KMS-11 (cell line): ENCODE data around the gene CA12.

ENCODE experiments used
- H2AFZ ChIP-seq: fragments of 200-600 bp; sonication (generic); 2 replicates; pipeline ENCODE4 v1.6.1; 2016; ENCODE audit warnings: antibody characterized with exemption, mixed run types, low read depth
- H3K27ac ChIP-seq: fragments of 200-600 bp; sonication (generic); 2 replicates; pipeline ENCODE4 v1.6.1; 2016; ENCODE audit warnings: mild to moderate bottlenecking, mixed run types
- H3K27me3 ChIP-seq: fragments of 200-600 bp; sonication (generic); 2 replicates; pipeline ENCODE4 v1.6.1; 2017; ENCODE audit warnings: mild to moderate bottlenecking, low read depth, mixed run types, moderate library complexity; ENCODE audit not compliant: insufficient read depth
- H3K36me3 ChIP-seq: fragments of 200-600 bp; sonication (generic); 2 replicates; pipeline ENCODE4 v1.6.1; 2017; ENCODE audit warnings: mild to moderate bottlenecking, mixed run types; ENCODE audit not compliant: insufficient read depth
- H3K4me1 ChIP-seq: fragments of 200-600 bp; sonication (generic); 2 replicates; pipeline ENCODE4 v1.6.1; 2016; ENCODE audit warnings: mild to moderate bottlenecking, low read depth, mixed run types; ENCODE audit not compliant: poor library complexity, severe bottlenecking
- H3K4me2 ChIP-seq: fragments of 200-600 bp; sonication (generic); 2 replicates; pipeline ENCODE4 v1.7.0; 2016; ENCODE audit warnings: mild to moderate bottlenecking, mixed run types
- H3K4me3 ChIP-seq: fragments of 200-600 bp; sonication (generic); IDR thresholded peaks from 2 replicates; pipeline ENCODE4 v1.6.1; 2017; ENCODE audit warnings: low read depth, low read length, mixed read lengths; ENCODE audit not compliant: insufficient read depth
- H3K79me2 ChIP-seq: fragments of 200-600 bp; sonication (generic); 2 replicates; pipeline ENCODE4 v1.6.1; 2016; ENCODE audit warnings: low read depth, mixed run types; ENCODE audit not compliant: insufficient read depth
- H3K9ac ChIP-seq: fragments of 200-600 bp; sonication (generic); 2 replicates; pipeline ENCODE4 v1.6.1; 2016; ENCODE audit warnings: mild to moderate bottlenecking, mixed run types
- H4K20me1 ChIP-seq: fragments of 200-600 bp; sonication (generic); 2 replicates; pipeline ENCODE4 v1.6.1; 2016; ENCODE audit warnings: mild to moderate bottlenecking, mixed run types; ENCODE audit not compliant: insufficient read depth
- TF ChIP-seq, protein P1 (sequence below): fragments of 200-600 bp; sonication (generic); conservative IDR thresholded peaks from 2 replicates; pipeline ENCODE4 v1.6.1; 2017; ENCODE audit warnings: low read depth, mild to moderate bottlenecking, antibody characterized with exemption, low read length, moderate library complexity, mixed read lengths

The CA12 gene

DNA sequence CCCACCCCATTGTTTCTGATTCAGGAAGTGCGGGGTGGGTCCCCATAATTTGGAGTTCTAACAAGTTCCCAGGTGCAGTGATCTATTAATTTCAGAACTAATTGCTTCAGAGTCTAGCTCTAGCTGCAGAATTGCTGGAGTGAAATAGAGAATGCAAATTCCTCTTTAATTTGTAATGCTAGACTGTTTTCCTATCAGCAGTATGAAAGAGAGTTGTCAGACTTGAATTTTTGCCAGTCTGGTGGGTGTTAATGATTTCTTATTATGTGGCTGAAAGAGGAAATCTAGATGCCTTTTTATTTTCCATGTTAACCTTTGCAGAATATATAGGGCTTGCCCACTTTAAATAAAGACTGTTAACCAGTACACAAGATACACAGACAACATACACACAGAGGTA, 80.6 kb downstream of the CA12 start:
- Histone ChIP-seq H3K4me3 (no peak overlapping the region), H3K27me3 (no peaks in the 10 kb centered on the region), H3K4me2 (no peak overlapping the region), H3K36me3 (no peaks in the 10 kb centered on the region), H3K79me2 (no peaks in the 10 kb centered on the region), H2AFZ (no peak overlapping the region), H3K4me1 (no peaks in the 10 kb centered on the region), H4K20me1 (no peaks in the 10 kb centered on the region), H3K9ac (no peak overlapping the region), H3K27ac (no peak overlapping the region)
- TF ChIP-seq, protein P1, sequence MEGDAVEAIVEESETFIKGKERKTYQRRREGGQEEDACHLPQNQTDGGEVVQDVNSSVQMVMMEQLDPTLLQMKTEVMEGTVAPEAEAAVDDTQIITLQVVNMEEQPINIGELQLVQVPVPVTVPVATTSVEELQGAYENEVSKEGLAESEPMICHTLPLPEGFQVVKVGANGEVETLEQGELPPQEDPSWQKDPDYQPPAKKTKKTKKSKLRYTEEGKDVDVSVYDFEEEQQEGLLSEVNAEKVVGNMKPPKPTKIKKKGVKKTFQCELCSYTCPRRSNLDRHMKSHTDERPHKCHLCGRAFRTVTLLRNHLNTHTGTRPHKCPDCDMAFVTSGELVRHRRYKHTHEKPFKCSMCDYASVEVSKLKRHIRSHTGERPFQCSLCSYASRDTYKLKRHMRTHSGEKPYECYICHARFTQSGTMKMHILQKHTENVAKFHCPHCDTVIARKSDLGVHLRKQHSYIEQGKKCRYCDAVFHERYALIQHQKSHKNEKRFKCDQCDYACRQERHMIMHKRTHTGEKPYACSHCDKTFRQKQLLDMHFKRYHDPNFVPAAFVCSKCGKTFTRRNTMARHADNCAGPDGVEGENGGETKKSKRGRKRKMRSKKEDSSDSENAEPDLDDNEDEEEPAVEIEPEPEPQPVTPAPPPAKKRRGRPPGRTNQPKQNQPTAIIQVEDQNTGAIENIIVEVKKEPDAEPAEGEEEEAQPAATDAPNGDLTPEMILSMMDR: no peak

- TF ChIP-seq, protein P1: no peak
- no peak overlapping the region for H3K27ac ChIP-seq
- H3K4me3 ChIP-seq: no peak overlapping the region
- H4K20me1 ChIP-seq: no peaks in the 10 kb centered on the region
- H3K27me3 ChIP-seq: no peaks in the 10 kb centered on the region
- no peaks in the 10 kb centered on the region for H3K36me3 ChIP-seq
- H2AFZ ChIP-seq: no peak overlapping the region
- no peak overlapping the region for H3K4me2 ChIP-seq
- H3K4me1 ChIP-seq: no peaks in the 10 kb centered on the region
- no peaks in the 10 kb centered on the region for H3K79me2 ChIP-seq
- H3K9ac ChIP-seq: no peak overlapping the region
Measured at GRCh38 chr15:63299943-63300575, 81.6 kb downstream of the CA12 start.

GRCh38 chr15:63296195-63296594, 85.5 kb downstream of the CA12 start:
- H3K27me3 ChIP-seq: no peaks in the 10 kb centered on the region
- no peak overlapping the region for H3K4me3 ChIP-seq
- H4K20me1 ChIP-seq: no peaks in the 10 kb centered on the region
- no peaks in the 10 kb centered on the region for H3K4me1 ChIP-seq
- H2AFZ ChIP-seq: no peak overlapping the region
- TF ChIP-seq, protein P1: no peak
- no peak overlapping the region for H3K9ac ChIP-seq
- H3K79me2 ChIP-seq: no peaks in the 10 kb centered on the region
- H3K4me2 ChIP-seq: no peak overlapping the region
- H3K36me3 ChIP-seq: no peaks in the 10 kb centered on the region
- H3K27ac ChIP-seq: no peak overlapping the region

DNA sequence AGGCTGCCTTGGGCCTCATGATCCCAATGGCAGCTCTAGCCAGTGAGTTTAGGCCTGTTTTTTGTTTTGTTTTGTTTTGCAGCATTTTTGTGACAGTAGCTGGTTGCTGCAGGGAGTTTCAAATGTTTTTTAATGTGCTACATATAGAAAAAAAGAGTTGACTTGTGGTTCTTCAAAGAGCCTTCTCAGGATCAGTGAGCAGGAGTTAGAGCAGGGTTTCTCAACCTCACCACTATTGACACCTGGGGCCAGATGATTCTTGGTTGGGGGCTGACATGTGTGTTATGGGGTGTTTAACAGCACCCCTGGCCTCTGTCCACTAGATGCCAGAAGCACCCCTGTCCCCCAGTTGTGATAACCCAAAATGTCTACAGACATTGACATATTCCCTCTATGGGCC, 86.3 kb downstream of the CA12 start:
- Histone ChIP-seq H2AFZ (no peak overlapping the region), H3K4me2 (no peak overlapping the region), H3K4me3 (no peak overlapping the region), H4K20me1 (no peaks in the 10 kb centered on the region), H3K27me3 (no peaks in the 10 kb centered on the region), H3K4me1 (no peaks in the 10 kb centered on the region), H3K36me3 (no peaks in the 10 kb centered on the region), H3K79me2 (no peaks in the 10 kb centered on the region), H3K9ac (no peak overlapping the region), H3K27ac (no peak overlapping the region)
- TF ChIP-seq, protein P1: no peak
